Measurements from ENCODE around the gene LMAN2L. TPM values are rescaled to one million over a fixed set of nuclear protein-coding genes. Genes with fewer than 3 reads are reported as not detected.
"Not testable (repeated sequence)": the region's sequence is repeated elsewhere in the genome, so short reads cannot be mapped to it uniquely, and the experiment has no call there.

The LMAN2L gene
- total RNA-seq, 1 donor from 2014 or later: 9.4 TPM

DNA sequence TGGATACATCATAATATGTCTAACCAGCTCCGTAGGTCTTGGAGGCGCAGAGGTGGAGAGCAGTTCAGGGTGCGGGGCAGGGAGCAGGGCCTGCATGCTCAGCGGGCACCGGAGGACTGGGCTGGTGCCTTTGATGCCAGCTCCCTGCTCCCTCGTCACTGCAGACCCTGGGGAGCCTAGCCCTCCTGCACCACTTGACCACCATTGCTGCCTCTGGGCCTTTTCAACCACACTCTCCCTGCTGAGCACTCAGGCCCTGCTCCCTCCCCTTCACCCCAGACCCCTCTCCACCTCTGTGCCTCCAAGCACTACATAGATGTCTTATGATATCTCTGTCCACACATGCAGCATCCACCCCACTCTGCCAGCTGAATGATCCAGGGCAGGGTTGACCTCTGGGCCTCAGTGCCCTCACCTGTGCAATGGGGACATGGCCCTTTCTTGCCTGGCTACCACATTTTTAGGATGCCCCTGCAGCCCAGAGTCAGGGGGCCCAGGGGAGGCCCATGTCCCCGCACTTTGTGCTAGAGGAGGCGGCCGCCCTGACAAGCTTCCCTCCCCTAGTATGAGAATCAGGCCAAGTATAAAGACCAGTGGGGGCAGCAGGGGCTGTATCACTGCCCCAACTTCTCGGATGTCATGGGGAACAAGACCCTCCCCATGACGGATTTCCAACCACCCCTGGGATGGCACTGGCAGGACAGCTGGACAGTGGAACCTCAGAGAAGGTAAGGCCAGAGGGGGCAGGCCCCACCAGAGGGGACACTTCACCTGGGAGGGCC lies 51.0 kb downstream of the LMAN2L start:
- no peak for DNase-seq (ENCODE audit: low spot score)

DNA sequence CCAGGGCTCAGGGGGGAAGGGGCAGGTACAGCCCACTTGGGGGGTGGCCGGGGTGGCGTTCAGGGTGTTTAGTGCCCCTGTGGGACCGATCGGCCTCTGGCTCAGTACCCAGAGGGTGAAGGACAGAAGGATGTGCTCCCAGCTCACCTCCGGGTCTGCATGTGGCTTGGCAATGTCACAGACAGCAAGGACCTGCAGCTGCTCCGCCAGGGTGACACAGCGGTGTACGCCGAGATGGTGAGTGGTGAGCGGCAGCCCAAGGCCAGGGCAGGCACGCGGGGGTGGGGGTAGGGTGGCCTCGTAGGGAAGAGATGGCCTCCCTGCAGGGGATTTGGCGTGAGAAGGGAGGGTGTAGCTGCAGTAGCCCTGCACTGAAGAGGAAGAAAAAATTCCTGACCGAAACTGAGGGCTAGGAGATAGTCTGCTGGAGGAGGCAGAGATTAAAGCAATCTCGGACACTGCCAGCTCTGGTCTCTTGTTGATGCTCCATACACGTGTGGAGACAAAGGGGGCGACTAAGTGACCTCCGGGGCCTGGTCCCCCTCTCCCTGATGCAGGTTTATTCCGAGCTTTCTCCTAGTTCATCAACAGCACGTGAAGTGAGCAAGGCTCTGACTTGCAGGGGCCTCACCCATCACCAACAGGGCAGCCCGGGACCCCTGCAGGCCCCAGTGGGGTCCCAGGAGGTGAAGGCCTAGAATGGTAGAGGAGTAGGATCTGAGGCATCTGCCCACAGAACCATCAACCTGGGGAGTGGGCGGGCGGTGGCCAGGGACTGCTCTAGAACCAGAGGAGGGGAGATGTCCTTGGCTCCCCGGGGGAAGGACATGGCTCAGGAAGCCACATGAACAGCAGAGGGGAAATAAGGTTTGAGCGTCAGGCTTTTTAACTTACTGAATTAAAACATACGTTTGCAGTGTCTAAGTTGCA lies 51.9 kb downstream of the LMAN2L start:
- DNase-seq (ENCODE audit: low spot score): no peak

DNA sequence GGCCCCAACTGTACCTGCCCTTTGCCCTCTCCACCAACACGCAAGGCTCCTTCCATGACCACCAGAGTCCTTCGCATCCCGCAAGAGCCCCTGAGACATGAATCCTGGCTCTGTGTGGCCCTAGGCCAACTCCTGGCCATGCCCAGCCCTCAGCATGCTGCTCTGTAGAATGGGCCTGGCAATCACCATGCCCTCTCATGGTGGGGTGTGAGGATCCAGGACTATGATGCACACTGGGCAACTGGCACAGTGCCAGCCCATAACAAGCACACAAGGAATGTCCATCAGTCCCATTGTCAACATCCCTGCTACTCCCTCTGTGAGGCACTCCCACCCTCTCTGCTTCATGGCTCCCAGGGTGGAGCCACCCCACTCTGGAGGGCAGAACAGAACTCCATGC lies 52.6 kb downstream of the LMAN2L start:
- DNase-seq (ENCODE audit: low spot score): no peak

DNA sequence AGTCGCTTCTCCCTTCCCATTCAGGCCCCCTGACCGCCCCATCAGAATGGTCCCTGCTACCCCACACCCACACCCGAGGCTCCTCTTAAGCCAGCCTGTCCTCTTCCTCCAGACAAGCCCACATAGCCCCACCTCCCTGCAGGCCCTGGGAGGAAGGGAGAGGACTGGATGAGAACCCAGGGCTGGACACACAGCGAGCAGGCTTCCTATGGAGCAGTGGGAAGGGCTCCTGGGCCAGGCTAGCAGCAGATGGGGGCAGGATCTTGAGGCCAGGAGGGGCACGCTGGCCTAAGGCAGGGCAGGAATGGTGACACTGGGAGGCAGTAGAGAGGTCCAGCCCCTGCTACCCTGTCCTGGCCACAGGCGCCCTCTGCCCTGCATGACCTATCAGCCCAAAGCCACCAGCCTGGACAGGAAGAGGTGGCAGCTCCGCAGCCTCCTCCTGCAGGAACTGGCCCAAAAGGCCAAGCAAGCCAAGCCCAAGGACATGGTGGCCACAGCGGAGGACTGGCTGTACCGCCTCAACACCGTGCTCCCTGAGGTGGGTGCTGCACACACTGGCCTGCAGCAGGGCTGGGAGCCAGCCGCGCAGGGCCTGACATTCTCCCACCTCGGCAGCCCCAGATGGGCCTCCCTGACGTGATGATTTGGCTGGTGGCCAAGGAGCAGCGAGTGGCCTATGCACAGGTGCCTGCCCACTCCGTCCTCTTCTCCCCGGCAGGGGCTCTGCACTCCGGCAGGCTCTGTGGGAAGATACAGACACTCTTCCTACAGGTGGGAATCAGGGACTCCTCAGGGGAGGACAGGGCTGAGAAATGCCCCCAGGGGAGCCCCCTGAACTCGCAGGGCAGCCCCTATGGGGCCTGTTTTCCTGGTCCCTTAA lies 54.0 kb downstream of the LMAN2L start:
- peak; percentile 91 for DNase-seq (ENCODE audit: low spot score)

DNA sequence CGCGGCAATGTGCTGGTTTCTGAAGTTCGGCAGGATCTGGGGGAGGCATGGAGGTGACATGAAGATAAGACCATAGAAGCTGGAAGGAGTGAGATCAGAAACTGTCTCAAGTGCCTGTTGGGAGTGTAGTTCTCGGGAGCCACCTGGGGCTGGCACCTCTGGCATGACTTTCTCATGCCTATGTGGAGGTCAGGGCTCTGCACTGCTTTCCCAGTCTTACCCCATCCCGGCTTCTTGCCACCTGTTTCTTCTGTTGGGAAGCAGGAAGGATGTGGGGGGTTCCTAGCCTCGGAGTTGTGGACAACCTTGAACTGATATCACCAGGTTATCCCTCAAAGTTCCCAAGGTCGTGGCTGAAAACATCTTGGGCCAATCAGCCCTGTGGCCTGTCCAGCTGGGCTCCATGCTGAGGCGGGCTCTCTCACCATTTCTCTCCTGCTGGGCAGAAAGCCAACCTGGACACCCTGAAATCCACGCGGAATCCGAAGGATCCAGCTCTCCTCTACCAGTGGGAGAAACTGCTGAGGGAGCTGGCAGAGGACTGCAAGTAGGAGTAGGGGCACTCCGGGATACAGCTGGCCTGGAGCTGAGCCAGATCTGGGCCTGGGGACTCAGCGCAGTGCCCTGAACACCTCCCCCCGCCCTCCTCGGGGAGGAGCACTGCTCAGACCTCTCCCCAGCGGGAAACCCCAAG lies 54.8 kb downstream of the LMAN2L start:
- peak; percentile 74 for DNase-seq (ENCODE audit: low spot score)

DNA sequence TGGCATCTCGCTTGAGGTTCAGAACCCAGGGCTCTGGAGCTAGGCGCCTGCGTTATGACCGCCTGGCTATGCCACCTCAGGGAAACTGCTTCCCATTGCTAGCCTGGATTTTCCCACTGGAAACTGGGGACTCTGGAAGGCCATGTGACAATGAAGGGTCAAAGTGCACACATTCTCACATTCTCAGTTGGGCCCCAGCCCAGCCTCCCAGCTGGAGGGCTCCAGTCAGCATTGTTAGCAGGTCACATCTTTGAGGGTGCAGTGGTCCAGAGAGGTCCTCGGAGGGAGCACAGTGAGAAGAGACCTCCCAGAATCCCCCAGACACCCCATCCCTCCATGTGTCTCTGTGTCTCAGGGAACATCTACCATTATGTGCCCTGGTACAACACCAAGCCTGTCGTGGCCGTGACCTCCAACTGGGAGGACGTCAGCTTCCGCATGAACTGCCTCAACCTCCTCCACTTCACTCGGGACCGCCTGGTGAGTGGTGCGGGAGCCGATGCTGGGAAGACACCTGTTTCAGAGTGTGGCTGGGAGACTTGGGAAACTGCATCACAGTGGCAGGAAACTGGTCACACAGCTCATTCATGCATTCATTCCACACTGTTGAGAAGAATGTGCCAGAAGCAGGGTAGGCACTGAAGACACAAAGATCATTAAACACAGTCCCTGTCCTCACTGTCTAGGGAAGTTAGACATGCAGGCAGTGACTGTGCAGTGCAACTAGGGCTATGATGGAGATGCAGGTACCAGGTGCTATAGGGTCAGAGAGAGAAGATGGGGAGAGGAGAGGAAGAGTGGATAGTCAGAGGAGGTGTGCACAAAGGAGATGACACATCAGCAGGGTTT lies 55.7 kb downstream of the LMAN2L start:
- no peak for DNase-seq (ENCODE audit: low spot score)

DNA sequence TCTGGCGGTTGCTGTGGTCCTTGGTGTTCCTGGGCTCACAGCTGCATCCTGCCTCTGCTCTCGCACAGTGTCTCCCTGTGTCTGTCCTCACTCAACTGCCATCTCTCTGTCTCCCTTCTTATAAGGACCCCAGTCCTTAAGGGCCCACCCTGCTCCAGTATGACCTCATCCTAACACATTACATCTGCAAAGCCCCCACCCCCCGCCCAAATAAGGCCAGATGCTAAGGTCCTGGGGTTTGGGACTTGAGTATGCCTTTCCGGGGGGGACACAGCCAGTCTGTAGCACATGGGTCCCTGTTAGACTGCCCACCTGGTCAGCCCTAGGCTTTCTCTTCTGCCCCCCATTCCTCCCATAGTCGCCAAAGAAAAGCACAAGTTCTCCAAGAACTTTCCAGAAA lies 56.6 kb downstream of the LMAN2L start:
- no peak for DNase-seq (ENCODE audit: low spot score)

DNA sequence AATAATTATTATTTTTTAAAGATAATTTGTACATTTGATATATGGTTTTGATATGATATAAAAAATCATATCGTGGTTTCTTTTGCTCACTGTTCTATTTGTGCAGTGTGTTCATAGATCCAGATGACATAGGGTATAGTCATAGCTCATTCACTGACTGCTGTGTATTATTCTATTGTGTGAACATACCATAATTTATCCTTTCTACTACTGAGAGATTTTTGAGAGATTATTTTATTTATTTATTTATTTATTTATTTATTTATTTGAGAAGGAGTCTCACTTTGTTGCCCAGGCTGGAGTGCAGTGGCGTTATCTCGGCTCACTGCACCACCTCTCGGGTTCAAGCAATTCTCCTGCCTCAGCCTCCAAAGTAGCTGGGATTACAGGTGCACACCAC lies 58.3 kb downstream of the LMAN2L start:
- no peak for DNase-seq (ENCODE audit: low spot score)

DNA sequence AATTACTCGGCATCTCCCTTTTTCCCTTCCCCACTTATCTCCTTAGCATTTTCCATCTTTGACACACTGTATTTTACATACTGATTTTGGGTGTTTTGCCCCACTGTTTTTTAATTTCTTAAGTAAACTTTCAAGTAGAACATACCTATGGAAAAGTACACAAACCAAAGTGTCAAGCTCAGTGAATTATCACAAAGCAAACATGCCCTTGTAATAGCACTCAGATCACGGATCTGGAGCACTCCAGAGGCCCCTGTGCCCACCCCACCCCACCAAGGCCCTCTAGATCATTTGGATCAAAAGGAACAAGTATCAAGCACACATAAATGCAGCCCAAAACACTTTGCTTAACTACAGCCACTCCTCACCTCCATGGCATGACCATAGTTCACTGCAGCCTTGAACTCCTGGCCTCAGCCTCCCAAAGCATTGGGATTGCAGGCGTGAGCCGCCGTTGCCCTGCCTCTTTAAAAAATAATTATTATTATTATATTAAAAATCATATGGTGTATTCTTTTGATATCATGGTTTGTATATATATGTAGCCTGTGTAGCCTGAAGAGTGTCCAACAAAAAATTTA lies 59.2 kb downstream of the LMAN2L start:
- no peak for DNase-seq (ENCODE audit: low spot score)

DNA sequence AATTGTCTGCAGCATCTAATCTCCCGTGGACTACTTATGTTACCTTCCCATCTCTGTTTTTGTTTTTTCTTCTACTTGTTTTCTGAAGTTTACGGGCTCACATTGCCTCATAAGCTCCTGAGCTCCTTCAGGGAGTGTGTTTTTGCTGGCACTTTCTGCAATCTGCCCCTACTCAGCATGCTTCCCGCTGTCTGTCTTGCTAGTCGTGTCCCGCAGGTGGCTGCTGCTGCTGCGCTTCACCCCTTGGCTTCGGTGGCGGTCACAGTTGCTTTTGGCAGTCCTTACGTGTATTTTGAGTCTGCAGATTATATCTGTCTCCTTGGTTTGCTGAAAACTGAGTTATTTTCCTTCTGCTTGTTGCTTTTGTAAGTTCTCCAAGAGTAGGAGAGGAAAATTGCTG lies 60.0 kb downstream of the LMAN2L start:
- DNase-seq (ENCODE audit: low spot score): no peak

DNA sequence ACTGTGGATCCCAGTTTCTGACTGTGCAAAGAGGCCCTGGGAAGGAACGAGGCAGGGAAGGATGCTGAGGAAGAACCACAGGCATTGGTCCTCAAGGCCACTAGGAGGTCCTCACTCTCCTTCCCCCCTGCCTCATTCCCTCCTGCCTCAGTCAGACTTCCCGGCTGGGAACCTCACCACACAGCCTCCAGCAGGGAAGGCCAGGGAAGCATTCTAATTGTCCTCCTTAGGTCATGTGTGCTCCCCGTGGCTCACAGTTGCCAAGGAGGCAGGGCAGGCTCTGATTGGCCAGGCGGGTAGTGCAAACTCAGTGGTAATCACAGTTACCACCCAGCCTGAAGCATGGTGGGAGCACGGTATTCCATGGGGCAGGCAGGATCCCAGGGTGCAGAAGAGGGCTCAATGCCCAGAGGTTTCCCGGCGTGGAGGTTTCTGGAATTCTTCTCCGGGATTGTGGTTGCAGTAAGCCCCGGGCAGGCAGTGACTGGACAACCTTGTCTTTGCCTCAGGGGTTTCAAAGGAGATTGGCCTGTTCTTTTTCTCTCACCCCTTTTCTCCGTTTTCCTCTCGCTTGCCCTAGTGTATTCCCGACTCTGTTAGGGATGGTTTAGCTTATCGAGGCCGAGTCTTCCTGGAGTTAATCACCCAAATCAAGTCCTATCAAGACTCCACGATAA lies 70.2 kb downstream of the LMAN2L start:
- DNase-seq (ENCODE audit: low spot score): no peak

DNA sequence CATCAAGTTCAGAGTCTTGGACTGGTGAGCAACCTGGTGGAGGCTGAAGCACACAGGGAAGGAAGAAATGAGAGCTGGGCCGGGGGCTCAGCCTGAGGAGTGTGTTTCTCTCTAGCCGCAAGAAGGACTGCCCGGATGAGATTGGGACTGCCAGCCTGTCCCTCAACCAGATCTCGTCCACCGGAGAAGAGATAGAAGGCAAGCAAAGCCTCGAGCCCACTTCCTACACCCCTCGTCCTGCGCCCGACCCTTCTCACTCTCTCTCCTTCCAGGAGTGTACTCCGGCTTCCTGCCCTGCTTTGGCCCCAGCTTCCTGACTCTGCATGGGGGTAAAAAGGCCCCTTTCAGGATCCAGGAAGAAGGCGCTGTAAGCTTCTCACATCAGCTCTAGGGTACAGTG lies 71.1 kb downstream of the LMAN2L start:
- no peak for DNase-seq (ENCODE audit: low spot score)

DNA sequence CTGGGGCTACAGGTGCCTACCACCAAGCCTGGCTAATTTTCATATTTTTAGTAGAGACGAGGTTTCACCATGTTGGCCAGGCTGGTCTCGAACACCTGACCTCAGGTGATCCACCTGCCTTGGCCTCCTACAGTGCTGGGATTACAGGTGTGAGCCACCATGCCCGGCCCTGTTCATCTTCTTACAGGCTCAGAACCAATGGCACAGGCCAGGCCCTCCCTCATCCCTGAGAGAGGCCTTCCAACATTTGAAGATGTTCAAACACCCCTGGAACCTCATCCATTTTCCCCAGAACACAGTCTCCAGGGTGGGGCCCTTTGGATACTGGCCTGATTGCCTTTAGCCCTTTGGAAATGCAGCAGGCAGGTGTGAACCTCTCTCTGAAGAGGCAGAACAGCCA lies 74.1 kb downstream of the LMAN2L start:
- not testable (repeated sequence) for DNase-seq (ENCODE audit: low spot score)

DNA sequence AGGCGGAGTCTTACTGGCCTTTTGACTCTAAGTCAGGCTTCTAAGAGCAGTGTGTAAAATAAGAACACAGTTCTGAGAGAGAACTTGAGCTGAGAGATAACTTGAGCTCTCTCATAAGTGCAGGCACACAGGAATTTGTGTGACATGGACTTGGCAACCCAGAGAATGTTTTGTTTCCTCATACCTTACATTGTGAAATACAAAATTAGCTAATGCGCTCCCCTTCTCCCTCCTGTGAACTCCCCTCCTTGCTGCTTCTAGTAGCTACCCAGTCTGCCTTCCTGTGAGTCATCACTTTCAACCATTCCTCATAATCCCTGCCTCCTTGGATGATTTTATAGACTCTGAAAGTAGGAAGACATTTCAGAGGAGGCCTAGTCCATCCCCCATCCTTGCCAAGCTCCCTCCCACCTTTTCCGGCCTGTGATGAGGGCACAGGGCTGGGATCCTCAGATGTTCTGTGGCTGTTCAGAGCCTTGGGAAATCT lies 74.7 kb downstream of the LMAN2L start:
- DNase-seq (ENCODE audit: low spot score): peak; percentile 94

DNA sequence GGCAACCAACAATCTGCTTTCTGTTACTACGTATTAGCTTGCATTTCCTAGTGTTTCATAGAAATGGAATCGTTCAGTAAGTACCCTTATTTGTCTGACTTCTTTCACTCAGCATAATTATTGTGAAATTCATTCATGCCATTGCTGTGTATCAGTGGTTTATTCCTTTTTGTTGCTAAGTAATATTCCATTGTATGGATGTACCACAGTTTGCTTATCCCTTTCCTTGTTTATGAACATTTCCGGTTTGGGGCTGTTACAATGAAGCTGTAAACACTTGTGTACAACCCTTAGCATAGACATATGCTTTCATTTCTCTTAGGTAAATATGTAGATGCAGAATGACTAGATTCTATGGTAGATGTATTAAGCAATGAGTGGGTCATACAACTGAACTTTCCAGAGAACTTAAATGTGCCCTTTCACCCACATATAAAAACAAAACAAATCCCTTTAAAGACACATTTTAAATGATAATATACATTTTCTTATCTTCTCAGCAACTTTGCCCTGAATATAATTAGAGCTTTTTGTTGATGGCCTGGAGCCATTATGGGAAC lies 75.4 kb downstream of the LMAN2L start:
- no peak for DNase-seq (ENCODE audit: low spot score)

DNA sequence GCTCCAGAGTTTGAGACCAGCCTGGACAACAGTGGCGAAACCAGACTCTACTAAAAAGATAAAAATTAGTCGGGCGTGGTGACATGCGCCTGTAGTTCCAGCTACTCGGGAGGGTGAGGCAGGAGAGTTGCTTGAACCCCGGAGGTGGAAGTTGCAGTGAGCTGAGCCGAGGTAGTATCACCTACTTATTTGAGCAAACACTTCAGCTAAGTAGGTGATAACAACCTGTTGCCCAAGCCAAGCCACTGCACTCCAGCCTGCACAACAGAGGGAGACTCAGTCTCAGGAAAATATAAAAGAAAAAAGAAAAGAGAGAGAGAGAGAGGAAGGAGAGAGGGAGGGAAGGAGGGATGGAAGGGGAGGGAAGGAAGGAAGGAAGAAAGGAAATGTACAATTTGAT lies 76.0 kb downstream of the LMAN2L start:
- DNase-seq (ENCODE audit: low spot score): no peak

DNA sequence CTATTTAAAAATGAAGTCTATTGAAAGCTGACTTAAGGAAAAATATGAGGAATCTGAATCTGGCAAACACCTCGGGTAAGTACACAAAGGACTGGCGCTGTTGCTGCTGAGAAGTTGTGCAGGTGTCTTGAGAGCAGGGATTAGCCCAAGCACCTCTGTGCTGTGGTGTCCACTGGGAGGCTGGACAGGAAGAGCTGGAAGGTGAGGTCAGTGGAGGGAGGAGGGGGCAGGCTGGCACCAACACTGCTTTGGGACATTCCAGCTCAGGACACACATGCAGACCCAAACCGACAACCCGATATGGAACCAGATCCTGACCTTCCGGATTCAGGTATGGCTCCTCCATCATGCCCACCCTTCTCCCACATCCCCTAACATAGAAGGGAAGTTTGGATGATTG lies 76.7 kb downstream of the LMAN2L start:
- no peak for DNase-seq (ENCODE audit: low spot score)

DNA sequence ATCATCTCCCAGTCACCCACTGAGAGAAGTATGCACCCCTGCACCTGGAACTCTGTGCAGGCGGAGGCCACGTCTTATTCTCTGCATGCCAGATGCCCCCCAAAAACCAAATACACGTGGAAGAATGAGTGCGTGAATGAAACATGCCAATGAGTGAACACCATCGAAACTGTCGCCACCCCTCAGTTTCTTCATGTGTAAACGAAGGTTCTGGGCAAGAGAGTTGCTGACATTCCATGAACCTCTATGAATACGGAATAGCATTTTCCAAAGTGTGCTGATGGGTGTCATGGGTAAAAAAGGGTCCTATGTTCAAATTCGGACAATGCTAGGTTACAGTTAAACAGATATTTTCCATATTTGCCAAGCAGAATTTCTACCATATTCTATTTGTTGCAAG lies 77.5 kb downstream of the LMAN2L start:
- no peak for DNase-seq (ENCODE audit: low spot score)

DNA sequence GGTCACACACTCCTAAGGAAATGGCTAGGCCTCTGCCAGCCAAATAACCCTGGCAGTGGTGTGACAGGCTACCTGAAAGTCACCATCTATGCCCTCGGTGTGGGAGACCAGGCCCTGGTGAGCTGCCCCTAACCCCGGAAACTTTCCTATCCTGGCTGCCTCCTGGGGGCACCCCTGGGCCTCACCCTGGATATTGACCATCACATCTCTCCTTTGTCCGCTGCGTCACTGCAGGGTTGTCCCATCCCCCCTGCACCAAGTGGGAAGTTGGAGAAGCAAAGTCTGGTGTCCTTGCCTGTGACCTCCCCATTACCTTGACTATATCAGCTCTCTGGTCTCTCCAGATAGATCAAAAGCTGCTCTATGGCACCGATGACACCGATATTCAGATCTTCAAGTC lies 78.5 kb downstream of the LMAN2L start:
- no peak for DNase-seq (ENCODE audit: low spot score)

Measured in umbilical cord (tissue), 2 donors.